Epithelial cell of prostate (primary cell): ENCODE measurements around the gene SCP2.

Experiments
- DNase-seq: peaks from one replicate; pipeline ENCODE4 v3.0.0-alpha.2; 2011; ENCODE audit warnings: low read depth, low spot score
- H3K27ac ChIP-seq: fragments of 450-650 bp; 2 replicates; pipeline ENCODE4 v1.5.1; 2017; ENCODE audit warnings: mild to moderate bottlenecking

Gene SCP2, protein sequence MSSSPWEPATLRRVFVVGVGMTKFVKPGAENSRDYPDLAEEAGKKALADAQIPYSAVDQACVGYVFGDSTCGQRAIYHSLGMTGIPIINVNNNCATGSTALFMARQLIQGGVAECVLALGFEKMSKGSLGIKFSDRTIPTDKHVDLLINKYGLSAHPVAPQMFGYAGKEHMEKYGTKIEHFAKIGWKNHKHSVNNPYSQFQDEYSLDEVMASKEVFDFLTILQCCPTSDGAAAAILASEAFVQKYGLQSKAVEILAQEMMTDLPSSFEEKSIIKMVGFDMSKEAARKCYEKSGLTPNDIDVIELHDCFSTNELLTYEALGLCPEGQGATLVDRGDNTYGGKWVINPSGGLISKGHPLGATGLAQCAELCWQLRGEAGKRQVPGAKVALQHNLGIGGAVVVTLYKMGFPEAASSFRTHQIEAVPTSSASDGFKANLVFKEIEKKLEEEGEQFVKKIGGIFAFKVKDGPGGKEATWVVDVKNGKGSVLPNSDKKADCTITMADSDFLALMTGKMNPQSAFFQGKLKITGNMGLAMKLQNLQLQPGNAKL

DNA sequence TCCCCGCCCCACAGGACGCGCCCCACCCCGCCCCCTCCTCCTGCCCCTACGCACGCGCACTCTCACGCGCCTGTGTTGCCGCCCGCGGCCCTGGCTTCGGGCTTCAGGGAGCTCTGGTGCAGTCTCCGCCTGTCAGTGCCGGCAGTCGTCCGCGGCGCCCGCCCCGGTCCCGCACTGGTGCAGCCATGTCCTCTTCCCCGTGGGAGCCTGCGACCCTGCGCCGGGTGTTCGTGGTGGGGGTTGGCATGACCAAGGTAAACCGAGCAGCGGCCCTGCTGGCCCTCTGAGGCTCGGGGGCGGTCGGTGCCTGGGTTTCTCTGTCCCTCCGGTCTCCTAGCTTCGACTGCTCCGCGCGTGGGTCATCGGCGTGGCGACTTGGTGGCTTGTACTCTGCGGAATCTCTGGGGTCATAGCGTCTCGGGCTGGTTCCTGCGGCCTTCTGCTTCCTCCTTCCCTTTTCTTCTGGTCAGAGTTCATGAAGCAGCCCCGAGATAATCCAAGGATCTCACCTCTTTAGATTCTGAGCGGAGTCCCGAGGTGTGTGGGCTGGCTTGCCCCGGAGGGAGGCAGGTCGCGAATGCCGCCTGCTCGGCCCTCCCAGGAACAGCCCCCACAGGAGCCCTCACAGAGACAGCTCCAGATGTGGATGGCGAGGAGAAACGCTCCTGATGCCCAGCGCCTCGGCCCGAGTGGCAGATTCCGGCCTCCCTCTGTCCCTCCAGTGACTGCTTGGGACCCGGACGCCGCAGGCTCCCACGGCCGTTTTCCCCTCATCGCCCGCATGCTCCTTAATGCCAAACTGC, at the start of gene SCP2:
Gene SCP2 (plus strand): TSS at position 65 of the 803 bp plus-strand sequence. CDS start 121 bp downstream, at position 186.
- H3K27ac ChIP-seq, result no peak within 1 kb of the TSS
- DNase-seq, result no peak

DNA sequence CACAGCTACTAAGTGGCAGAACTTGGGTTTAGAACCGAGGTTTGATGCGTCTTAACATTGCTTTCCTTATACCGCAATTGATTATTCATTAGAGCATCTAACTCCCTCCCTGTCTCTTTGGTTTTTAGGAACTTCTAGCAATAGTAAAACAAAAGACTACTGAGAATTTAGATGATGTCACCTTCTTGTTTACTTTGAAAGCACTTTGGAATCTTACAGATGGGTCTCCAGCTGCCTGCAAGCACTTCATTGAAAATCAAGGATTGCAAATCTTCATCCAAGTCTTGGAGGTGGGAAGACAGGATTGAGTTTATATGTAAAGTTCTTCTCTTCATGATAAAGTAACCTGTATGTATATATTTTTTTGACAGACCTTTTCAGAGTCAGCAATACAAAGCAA, 49.5 kb upstream of the SCP2 start:
- H3K27ac ChIP-seq, result no peak overlapping the region
- no peak for DNase-seq

DNA sequence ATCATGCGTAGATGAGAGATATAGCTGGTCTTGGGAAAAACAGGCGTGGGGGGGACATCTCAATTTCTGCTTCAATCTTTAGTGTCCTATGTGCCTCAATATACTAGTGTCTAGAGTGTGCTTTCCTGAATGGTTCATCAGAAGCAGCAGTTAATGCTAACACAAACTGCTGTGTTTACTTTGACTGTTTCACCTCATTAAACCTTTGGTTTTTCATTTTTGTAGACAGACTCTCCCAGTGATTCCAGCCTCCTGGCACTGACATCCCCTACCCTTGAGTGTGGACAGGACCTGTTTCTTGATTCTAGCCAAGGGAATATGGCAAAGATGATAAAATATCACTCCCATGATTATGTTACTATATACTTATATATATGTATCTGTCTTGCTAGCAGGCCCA, 46.9 kb upstream of the SCP2 start:
- no peak for DNase-seq

DNA sequence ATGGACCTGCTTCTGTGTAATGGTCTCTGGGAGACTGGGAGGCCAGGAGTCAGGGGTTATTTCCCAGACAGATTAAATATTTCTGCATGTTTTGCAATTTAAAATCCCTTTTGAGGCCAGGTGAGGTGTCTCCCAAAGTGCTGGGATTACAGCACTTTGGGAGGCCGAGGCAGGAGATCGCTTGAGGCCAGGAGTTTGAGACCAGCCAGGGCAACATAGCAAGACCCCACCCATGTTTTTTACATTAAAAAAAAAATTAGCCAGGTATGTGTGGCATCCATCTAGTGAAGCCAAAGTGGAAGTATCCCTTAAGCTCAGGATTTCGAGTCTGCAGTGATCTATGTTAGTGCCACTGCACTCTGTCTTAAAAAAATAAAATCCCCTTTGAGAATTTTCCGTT, 39.6 kb upstream of the SCP2 start:
- no peak for DNase-seq
- H3K27ac ChIP-seq, result no peak overlapping the region

More for the DNA sequence above, 46.9 kb upstream of the SCP2 start:
- H3K27ac ChIP-seq, result no peak overlapping the region

DNA sequence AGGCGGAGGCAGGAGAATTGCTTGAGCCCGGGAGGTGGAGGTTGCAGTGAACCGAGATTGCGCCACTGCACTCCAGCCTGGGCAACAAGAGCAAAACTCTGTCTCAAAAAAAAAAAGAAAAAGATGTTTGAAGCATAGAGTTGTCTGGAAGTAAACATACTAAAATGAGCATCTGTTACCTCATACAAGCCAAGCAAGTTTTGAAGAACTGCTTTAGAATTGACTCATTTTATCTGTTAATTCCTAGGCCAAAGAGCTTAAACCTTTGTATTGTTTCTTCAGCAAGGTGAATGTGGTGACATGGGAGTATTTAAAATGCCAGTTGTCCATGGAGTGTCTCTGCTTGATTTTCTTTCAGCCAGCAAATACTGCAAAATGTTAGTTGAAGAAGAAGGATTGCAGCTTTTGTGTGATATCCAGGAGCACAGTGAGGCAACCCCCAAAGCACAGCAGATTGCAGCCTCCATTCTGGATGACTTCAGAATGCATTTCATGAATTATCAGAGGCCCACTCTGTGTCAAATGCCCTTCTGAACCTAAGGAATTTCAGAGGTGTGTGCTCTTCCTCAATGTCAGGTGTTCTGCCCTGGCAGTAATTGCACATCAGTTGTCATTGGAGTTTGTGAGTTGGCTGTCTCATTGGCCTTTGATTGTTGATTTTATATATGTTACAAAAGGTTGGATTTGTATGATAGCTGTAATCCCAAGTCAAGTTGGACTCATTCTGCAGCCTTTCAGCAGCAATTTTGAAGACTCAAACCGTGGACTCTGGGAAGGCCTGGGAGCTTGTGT, 34.5 kb upstream of the SCP2 start:
- no peak overlapping the region for H3K27ac ChIP-seq
- DNase-seq, result no peak

DNA sequence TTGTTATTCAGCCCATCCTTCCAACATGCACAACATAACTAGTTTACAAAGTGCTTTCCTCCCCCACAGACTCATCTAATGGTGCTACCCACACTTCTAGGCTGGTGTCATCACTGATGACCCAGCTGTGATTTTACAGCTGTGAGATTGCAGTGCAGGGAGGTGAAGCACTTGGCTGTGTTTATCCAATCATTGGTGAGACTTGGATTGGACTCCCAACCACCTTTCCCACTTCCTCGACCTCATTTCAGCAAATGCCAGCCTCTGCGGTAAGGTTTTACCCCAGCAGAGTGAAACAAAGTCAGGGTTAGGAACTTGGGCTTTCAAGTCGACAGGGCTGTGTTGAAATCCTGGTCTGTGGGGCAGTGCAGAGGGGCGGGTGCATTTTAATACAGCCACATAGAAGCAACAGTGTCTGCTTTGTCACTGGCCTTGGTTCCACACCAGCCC, 27.6 kb upstream of the SCP2 start:
- DNase-seq, result no peak

DNA sequence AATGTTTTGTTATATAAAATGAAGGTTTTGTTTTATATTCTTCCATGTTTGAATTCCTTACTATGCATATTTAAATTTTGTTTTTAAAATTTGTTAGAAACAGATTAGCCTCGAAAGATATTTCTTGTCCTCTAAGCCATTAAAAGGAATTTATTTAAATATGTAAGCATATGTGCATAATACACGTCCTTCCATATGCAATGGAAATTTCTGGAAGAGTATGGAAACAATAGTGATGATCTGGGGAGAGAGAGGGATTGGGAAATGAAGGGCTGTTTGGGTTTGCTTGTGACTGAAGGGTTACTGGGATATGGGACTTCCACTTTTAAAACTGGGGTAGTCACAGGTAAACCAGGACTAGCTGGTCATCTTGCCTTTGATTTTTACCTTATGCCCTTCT, 26.7 kb upstream of the SCP2 start:
- H3K27ac ChIP-seq, result no peak overlapping the region
- DNase-seq, result no peak

More for the DNA sequence above, 27.6 kb upstream of the SCP2 start:
- no peak overlapping the region for H3K27ac ChIP-seq

DNA sequence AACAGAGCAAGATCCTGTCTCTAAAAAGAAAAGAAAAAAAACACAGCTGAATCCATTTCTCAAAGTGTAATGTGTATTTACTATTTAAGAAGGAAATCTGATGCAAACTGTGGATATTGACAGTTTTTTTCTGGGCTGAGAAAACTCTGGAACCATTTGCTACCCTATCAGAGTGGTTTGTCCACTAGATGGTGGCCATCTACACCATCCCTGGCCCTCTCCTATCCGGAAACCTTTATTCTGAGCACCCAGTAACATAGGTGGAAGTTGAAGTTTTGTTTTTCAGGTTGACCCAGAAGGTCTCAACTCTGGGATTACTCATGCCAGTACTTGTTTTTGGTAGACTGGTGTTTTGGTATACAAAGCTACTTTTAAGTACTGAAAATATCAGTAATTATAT, 25.7 kb upstream of the SCP2 start:
- no peak for DNase-seq
- H3K27ac ChIP-seq, result no peak overlapping the region

DNA sequence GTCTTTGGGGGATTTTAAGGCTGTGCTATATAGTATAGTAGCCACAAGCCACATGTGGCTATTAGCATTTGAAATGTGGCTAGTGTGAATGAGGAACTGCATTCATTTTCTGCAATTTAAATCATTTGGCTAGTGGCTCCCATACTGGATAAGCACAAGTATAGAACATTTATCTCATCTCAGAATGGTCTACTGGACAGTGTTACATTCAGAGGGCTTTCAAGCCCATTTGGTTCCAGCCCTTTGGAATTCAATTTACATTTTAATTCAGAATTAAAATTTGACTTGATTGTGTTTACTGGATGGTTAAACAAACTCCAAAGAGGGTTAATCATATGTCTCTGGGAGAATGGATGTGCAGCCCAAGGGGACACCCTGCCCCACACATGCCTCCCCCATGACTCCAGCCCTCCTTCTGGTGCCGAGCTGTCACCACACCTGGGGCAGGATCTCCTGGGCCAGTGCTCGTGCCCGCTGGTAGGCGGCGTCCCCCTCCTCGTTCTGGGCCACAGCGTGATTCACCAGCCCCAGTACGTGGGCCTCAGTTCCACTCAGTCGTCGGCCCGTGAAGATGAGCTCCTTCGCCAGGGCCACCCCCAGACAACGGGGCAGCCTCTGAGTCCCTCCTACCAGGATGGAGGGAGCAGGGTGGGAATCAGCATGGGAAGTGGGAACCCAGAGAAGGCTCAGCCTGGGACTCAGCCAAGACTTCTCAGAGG, 22.7 kb upstream of the SCP2 start:
- H3K27ac ChIP-seq, result no peak overlapping the region
- no peak for DNase-seq

DNA sequence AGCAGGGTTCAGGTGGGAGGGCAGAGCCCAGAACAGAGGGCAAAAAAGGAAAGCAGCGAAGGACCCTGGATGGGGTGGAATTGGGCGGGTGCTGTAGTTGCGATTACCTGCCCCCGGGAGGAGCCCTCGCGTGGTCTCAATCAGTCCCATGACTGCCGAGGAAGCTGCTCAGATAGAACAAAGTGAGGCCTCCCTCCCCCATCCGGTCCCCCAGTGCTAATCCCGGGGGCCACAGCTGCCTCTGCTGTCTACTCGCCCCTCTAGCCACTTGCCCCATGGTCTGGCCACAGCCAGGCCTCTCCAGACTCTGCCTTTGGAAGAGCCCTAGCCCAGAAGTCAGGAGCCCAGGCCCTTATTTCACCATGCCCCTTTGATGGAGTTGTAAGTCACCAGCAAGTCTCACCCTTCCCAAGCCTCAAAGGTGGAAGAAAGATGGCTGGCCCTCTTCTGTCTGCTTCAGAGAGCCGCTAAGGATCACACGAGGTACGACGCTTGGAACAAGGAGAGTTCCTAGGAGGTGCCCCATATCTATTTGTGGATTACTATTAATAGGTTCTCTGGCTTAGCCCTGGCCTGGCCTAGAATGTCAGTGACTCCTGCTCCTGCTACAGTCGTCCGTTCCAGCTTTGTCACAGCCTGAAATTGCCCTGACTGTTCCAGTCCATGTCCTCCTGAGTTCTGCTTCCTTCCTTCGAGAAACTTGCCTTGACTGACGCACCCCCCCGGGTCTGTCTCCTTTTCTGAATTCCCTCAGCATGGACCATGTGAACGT, 22.0 kb upstream of the SCP2 start:
- DNase-seq, result no peak
- H3K27ac ChIP-seq, result no peak overlapping the region

DNA sequence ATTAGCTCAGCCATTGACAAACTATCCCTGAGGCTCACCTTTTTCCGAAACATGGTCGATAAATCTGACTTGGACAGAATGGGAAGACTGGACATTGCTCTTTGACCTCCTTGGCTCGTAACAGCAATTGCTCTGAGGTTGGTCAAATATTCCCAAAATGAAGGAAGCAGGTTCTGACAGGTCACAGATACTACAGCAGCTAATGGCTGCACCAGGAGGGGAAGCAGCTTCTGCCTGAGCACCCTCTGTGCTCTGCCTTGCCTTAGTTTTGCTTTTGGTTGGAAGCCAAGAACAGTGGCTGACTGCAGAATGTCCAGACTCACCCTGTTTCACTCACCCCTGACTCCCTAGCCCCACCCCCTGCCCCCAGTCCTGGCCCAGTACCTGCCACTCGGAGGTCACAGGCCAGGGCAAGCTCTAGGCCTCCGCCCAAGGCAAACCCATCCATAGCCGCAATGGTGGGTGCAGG, 20.9 kb upstream of the SCP2 start:
- no peak for DNase-seq

DNA sequence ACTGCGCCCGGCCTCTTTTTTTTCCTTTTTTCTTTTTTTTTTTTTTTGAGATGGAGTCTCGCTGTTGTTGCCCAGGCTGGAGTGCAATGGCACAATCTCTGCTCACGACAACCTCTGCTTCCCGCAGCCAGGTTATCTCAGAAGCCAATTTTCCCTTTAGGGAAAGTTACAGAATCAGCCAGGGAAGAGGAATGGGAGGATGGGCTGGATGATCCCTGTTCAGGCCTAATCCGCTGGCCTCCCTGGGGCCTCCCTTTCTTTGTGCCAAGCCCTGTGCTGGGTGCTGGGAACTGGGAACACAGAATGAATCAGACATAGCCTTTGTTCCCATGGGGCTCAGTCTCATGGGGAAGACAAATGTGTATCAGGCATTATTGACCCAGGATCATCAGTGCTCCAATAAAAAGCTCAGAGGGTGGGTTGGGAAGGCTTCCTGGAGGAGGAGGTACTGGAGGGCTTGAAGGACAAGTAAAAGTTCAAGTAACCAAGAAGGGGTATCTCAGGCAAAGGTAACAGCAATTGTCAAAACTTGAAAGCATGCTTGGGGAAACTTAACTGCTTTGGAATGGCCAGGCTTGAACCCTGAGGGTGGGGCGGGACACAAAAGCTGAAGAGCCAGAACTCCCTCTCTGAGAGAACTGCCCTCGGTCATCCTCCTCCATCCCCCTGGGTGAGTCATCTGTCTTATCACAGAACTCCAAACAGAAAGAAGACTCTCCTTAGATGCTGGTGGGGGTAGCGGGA, 19.8 kb upstream of the SCP2 start:
- H3K27ac ChIP-seq, result no peak overlapping the region
- DNase-seq, result no peak

More for the DNA sequence above, 20.9 kb upstream of the SCP2 start:
- no peak overlapping the region for H3K27ac ChIP-seq

DNA sequence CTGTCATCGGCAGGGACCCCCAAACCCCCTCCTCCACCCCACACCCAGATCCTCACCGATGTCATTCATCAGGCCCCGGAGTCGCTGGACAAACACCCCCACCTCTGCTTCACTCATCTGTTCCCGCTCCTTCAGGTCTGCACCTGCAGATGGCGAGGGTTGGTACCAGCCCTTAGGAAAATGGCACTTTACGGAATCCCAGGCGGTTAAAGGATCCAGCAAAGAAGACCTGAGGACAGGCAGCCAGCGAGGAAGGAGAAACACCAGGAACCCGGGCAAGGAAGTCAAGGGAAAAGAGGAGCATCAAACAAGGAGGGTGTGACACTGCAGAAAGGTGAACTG, 19.3 kb upstream of the SCP2 start:
- no peak overlapping the region for H3K27ac ChIP-seq
- no peak for DNase-seq

DNA sequence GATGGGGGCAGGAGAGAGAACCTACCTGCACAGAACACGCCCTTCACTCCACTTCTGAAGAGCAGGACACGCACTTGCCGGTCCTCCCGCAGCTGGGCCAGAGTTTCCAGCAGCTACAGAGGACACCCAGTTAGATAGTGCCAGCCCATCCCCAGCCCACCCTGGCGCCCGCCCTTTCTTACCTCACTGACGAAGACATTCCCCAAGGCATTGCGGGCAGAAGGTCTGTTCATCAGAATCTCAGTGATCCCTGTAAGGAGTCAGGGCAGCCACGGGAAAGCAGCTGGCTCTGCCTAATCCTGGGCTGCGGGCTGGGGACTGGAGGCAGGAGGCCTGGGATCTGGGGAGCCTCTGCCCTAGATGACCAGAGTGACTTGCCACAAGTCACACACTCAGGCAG, 15.5 kb upstream of the SCP2 start:
- DNase-seq, result no peak
- H3K27ac ChIP-seq, result no peak overlapping the region

DNA sequence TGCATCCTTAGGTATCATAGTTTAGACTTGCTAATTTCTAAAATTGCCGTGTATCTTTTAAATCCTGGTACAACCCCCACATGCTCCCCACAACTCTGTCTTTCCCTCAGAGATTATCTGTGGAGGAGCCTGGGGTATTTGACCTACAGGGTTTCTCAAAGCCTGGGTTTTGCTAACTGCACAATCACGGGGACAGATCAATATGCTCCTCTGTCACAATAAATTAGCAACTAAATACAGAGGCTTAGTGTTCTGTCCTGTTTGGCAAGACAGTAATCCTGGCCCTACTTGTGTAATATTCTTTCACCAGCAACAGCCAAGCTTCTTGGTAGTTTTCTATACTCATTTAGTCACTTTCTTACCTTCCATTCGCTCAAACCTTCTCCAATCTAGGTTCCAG, 14.1 kb upstream of the SCP2 start:
- no peak overlapping the region for H3K27ac ChIP-seq
- no peak for DNase-seq

DNA sequence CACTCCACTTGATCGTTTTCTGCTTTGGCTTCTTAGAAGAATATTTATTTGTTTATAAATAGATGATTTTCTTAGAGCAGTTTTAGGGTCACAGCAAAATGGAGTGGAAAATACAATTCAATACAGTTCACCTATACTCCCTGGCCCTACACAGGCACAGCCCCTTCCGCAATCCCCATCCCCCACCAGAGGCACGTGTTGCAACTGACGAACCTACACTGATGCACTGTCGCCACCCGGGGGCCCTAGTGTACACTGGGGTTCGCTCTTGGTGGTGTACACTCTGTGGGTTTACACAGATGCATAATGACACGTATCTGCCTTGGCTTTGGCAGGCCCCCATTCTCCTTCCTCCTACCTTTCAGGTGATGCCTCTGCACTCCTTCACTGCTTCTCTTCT, 13.5 kb upstream of the SCP2 start:
- DNase-seq, result no peak
- no peak overlapping the region for H3K27ac ChIP-seq

DNA sequence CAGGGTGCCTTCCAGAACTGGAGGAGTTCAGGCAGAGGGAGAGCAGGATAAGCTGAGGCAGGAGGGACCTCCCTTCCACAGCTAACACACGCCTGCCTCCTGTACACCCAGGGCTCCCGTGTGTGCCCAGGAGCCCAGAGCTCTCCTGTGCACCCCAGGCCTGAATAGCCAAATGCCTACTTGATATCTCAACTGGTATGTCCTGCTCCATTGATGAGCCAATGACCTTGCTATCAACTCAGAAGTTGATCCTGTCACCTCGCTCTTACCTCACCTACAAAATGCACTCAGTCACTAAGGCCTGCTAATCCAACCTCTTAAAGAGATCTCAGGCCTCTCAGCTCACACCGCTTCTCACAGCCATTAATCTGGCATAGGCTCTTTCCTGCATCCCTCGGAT, 12.6 kb upstream of the SCP2 start:
- DNase-seq, result no peak
- no peak overlapping the region for H3K27ac ChIP-seq

DNA sequence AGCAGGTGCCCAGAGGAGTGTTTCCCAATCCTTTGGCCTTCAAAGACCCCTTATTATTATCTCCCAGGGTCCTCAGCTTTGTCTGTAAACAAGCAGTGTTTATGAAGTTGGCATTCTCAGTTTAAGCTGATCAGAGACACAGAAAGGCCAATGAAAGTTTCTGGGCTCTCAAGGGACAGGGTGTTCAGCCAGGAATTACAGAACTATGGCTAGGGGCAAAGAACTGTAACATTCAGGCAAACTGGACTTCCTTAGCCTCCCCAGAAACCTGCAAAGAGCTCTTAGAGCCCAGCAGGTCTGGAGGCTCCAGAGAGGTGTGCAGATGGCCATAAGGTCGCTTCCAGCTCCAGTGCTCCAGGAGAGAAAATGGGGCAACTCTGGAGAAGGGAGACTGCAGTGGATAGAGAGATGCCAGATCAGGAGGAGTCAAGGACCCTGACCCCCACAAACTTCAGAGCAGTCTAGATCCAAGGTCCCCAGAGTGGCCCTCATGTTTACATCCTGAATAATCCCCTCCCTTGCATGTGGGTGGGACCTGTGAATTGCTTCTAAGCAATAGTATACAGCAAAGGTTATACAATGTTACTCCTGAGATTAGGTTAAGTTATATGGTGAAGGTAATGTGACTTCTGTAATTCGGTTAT, 11.7 kb upstream of the SCP2 start:
- no peak overlapping the region for H3K27ac ChIP-seq
- no peak for DNase-seq
